Mesendoderm (in vitro differentiated cells): Measurements from ENCODE around the gene GPR180.

ENCODE experiments used
- DNase-seq: peaks from one replicate; pipeline ENCODE4 v3.0.0; 2013
- H2AK5ac ChIP-seq: 2 replicates; pipeline ENCODE4 v1.6.1; 2013; ENCODE audit warnings: low read length, inconsistent platforms
- H2BK120ac ChIP-seq: 2 replicates; pipeline ENCODE4 v1.6.1; 2013; ENCODE audit warnings: low read depth, mild to moderate bottlenecking, low read length, moderate library complexity, mixed read lengths
- H2BK15ac ChIP-seq: replicated peaks from 2 replicates; pipeline ENCODE4 v1.6.1; 2013; ENCODE audit warnings: low read depth, mild to moderate bottlenecking, moderate library complexity
- H2BK5ac ChIP-seq: 2 replicates; pipeline ENCODE4 v1.6.1; 2013; ENCODE audit warnings: low read length, inconsistent platforms
- H3K18ac ChIP-seq: 2 replicates; pipeline ENCODE4 v1.6.1; 2013; ENCODE audit warnings: mild to moderate bottlenecking, low read length, mixed read lengths
- H3K23ac ChIP-seq: one replicate; pipeline ENCODE4 v1.6.1; 2013; ENCODE audit warnings: low read length
- H3K27ac ChIP-seq: 2 replicates; pipeline ENCODE4 v1.5.1; 2013; ENCODE audit warnings: low read depth, mild to moderate bottlenecking, inconsistent platforms, low read length, moderate library complexity
- H3K27me3 ChIP-seq: 2 replicates; pipeline ENCODE4 v1.6.1; 2013; ENCODE audit warnings: low read length, control low read depth, mild to moderate bottlenecking, inconsistent platforms; ENCODE audit not compliant: insufficient read depth, poor library complexity
- H3K36me3 ChIP-seq: 2 replicates; pipeline ENCODE4 v1.6.1; 2013; ENCODE audit warnings: low read length, inconsistent platforms; ENCODE audit not compliant: control insufficient read depth, insufficient read depth
- H3K4ac ChIP-seq: one replicate; pipeline ENCODE4 v1.6.1; 2013; ENCODE audit warnings: low read depth, mild to moderate bottlenecking, low read length, moderate library complexity
- H3K4me1 ChIP-seq: 2 replicates; pipeline ENCODE4 v1.6.1; 2013; ENCODE audit warnings: low read depth, low read length, inconsistent platforms; ENCODE audit not compliant: control insufficient read depth
- H3K4me2 ChIP-seq: 2 replicates; pipeline ENCODE4 v1.6.1; 2013; ENCODE audit warnings: low read length
- H3K4me3 ChIP-seq: 2 replicates; pipeline ENCODE4 v1.5.1; 2013; ENCODE audit warnings: mild to moderate bottlenecking, low read length
- H3K56ac ChIP-seq: one replicate; pipeline ENCODE4 v1.6.1; 2013; ENCODE audit warnings: low read length
- H3K79me1 ChIP-seq: 2 replicates; pipeline ENCODE4 v1.6.1; 2013; ENCODE audit warnings: low read length, inconsistent platforms
- H3K79me2 ChIP-seq: 2 replicates; pipeline ENCODE4 v1.6.1; 2013; ENCODE audit warnings: mild to moderate bottlenecking, low read length; ENCODE audit not compliant: control insufficient read depth, insufficient read depth
- H3K9ac ChIP-seq: 2 replicates; pipeline ENCODE4 v1.6.1; 2013; ENCODE audit warnings: low read length, inconsistent platforms
- H4K5ac ChIP-seq: one replicate; pipeline ENCODE4 v1.6.1; 2013; ENCODE audit warnings: low read length
- H4K8ac ChIP-seq: one replicate; pipeline ENCODE4 v1.6.1; 2013; ENCODE audit warnings: low read depth, mild to moderate bottlenecking, control low read depth, low read length, moderate library complexity
- WGBS: extraction: QIAGEN DNeasy Blood & Tissue Kit; methylation state at CpG from one replicate; pipeline ENCODE4 v1.1.7; 2013; ENCODE audit warnings: low lambda C conversion rate, missing lambda C conversion rate; ENCODE audit not compliant: insufficient coverage; ENCODE audit errors: extremely low coverage; 5-methylcytosine and 5-hydroxymethylcytosine counted together

Gene GPR180

DNA sequence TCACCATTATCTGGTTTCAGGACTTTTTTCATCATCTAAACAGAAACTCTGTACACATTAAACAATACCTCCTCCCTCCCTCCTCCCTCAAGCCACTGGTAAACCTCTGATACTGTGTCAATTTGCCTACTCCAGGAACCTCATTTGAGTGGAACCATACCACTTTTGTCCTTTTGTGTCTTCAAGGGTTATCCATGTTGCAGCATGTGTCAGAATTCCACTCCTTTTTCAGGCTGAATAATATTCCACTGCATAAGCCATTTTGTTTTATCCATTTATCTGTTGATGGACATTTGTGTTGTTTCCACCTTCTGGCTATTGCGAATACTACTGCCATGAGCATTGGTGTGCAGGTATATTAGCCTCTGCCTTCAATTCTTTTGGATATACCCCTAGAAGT, 33.2 kb upstream of the GPR180 start:
- no peaks in the 10 kb centered on the region for H3K36me3 ChIP-seq
- no peak overlapping the region for H4K5ac ChIP-seq
- H3K56ac ChIP-seq = no peak overlapping the region
- no peak overlapping the region for H3K9ac ChIP-seq
- no peak overlapping the region for H2BK15ac ChIP-seq
- no peak overlapping the region for H4K8ac ChIP-seq
- H3K27me3 ChIP-seq = no peaks in the 10 kb centered on the region
- no peak overlapping the region for H3K4me2 ChIP-seq
- H3K18ac ChIP-seq = no peak overlapping the region
- H3K4me3 ChIP-seq = no peak overlapping the region
- no CpG with 5 or more reads among the region's 1 CpG for WGBS
- H3K23ac ChIP-seq = no peak overlapping the region
- no peak overlapping the region for H3K27ac ChIP-seq
- no peaks in the 10 kb centered on the region for H3K4me1 ChIP-seq
- H3K79me2 ChIP-seq = no peaks in the 10 kb centered on the region
- DNase-seq = no peak
- no peak overlapping the region for H3K4ac ChIP-seq
- no peak overlapping the region for H2BK5ac ChIP-seq
- H3K79me1 ChIP-seq = no peaks in the 10 kb centered on the region
- H2BK120ac ChIP-seq = no peak overlapping the region
- no peak overlapping the region for H2AK5ac ChIP-seq

DNA sequence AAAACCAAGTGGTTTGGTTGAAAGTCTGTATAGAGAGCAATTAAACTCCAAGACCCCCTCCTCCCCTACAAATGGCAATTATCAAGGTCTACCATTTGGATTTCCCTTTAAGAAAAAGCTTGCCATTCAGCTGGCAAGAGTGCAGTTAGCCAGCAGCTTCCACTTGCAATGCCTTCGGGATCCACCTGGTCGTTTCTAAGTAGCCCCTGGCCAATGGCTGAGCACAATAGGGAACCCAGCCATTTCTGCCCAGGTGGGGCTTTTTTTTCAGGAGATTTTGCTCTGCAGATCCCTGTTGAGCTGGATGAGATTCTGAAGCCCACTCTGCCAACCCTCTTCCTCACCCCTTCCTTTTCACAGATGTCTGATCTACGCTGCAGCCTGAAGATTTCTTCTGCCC, 32.0 kb upstream of the GPR180 start:
- DNase-seq = no peak
- Histone ChIP-seq H3K4me1 (no peaks in the 10 kb centered on the region), H4K5ac (no peak overlapping the region), H2AK5ac (no peak overlapping the region), H3K4me3 (no peak overlapping the region), H2BK15ac (no peak overlapping the region), H3K79me2 (no peaks in the 10 kb centered on the region), H3K56ac (no peak overlapping the region), H3K27me3 (no peaks in the 10 kb centered on the region), H3K18ac (no peak overlapping the region), H3K27ac (no peak overlapping the region), H3K23ac (no peak overlapping the region), H3K79me1 (no peaks in the 10 kb centered on the region), H2BK5ac (no peak overlapping the region), H2BK120ac (no peak overlapping the region), H4K8ac (no peak overlapping the region), H3K9ac (no peak overlapping the region), H3K4ac (no peak overlapping the region), H3K4me2 (no peak overlapping the region), H3K36me3 (no peaks in the 10 kb centered on the region)
- no CpG with 5 or more reads among the region's 3 CpGs for WGBS

DNA sequence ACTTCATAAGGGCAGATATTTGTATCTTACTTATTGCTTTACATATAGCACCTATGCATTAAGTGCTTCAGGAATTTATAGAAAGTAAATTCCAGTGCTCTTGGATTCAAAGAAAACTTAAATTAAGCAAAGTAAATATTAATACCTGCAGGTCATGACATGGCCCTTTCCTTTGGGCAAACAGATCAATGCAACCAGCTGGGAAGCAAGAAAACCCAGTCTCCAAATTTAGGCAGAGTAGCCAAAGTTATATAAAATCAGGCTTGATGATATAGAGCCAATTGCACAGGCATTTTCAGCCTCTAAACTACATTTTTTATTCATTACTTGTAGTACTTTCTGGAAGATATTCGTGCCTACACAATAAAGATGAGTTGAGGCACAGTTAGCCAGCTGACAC, 22.6 kb upstream of the GPR180 start:
- Histone ChIP-seq H3K79me1 (no peaks in the 10 kb centered on the region), H3K4me3 (no peak overlapping the region), H2AK5ac (no peak overlapping the region), H3K18ac (no peak overlapping the region), H4K8ac (no peak overlapping the region), H3K56ac (no peak overlapping the region), H2BK5ac (no peak overlapping the region), H2BK120ac (no peak overlapping the region), H3K23ac (no peak overlapping the region), H3K4me1 (no peaks in the 10 kb centered on the region), H3K36me3 (peaks cover 2% of the 10 kb centered on the region), H3K4ac (no peak overlapping the region), H3K9ac (no peak overlapping the region), H3K79me2 (no peaks in the 10 kb centered on the region), H3K4me2 (no peak overlapping the region), H2BK15ac (no peak overlapping the region), H3K27ac (no peak overlapping the region), H4K5ac (no peak overlapping the region), H3K27me3 (no peaks in the 10 kb centered on the region)
- WGBS = no CpG with 5 or more reads among the region's 1 CpG
- no peak for DNase-seq

DNA sequence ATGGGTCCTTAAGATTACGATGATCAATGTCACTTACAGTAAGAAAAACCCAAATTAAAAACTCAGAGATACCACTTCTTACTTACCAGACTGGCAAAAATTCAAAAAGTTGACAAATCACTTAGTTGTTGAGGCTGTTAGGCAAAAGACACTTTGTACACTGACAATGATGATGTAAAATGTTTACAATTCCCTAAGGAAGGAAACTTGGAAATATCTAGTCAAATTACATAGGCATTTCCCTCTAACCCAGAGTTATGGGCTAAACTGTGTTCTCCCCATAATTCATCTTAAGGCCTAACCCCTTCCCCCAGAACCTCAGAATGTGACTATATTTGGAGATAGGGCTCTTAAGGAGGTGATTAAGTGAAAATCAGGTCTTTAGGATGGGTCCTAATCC, 17.7 kb upstream of the GPR180 start:
- H3K9ac ChIP-seq = no peak overlapping the region

DNA sequence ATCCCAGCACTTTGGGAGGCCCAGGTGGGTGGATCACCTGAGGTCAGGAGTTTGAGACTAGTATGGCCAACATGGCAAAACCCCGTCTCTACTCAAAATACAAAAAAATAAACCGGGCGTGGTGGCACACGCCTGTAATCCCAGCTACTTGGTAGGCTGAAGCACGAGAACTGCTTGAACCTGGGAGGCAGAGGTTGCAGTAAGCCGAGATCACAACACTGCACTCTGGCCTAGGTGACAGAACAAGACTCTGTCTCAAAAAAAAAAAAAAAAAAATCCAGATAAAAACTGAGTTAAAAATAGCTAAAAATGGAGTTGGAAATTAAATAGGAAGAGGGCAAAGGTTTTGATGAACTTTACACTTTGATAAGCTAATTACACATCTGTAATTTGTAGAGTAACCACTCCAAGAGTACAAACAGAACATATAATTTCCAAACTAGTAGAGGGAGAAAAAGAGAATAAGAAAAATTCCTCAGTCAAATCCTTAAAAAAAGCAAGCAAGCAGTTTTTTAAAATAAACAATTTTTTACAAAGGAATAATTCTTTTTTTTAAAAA, 16.0 kb upstream of the GPR180 start:
- no peak overlapping the region for H3K23ac ChIP-seq
- H4K8ac ChIP-seq = no peak overlapping the region
- H2AK5ac ChIP-seq = no peak overlapping the region
- H2BK120ac ChIP-seq = no peak overlapping the region
- no peak overlapping the region for H3K4me2 ChIP-seq
- no peak overlapping the region for H3K18ac ChIP-seq
- H3K79me2 ChIP-seq = no peaks in the 10 kb centered on the region
- no peak overlapping the region for H4K5ac ChIP-seq
- H3K9ac ChIP-seq = no peak overlapping the region
- H3K36me3 ChIP-seq = peaks cover 2% of the 10 kb centered on the region
- no peak overlapping the region for H2BK5ac ChIP-seq
- DNase-seq = no peak
- no peaks in the 10 kb centered on the region for H3K4me1 ChIP-seq
- no peaks in the 10 kb centered on the region for H3K27me3 ChIP-seq
- H2BK15ac ChIP-seq = no peak overlapping the region
- no peak overlapping the region for H3K27ac ChIP-seq
- no CpG with 5 or more reads among the region's 6 CpGs for WGBS
- no peak overlapping the region for H3K4ac ChIP-seq
- no peaks in the 10 kb centered on the region for H3K79me1 ChIP-seq
- no peak overlapping the region for H3K4me3 ChIP-seq
- no peak overlapping the region for H3K56ac ChIP-seq

More for the DNA sequence above, 17.7 kb upstream of the GPR180 start:
- Histone ChIP-seq H3K56ac (no peak overlapping the region), H4K5ac (no peak overlapping the region), H4K8ac (no peak overlapping the region), H3K79me2 (no peaks in the 10 kb centered on the region), H3K4me3 (no peak overlapping the region), H3K4me2 (no peak overlapping the region), H2BK5ac (no peak overlapping the region), H3K27me3 (no peaks in the 10 kb centered on the region), H3K23ac (no peak overlapping the region), H3K4ac (no peak overlapping the region), H3K79me1 (no peaks in the 10 kb centered on the region), H3K18ac (no peak overlapping the region), H3K4me1 (no peaks in the 10 kb centered on the region), H3K27ac (no peak overlapping the region), H2BK120ac (no peak overlapping the region), H2AK5ac (no peak overlapping the region), H2BK15ac (no peak overlapping the region), H3K36me3 (peaks cover 2% of the 10 kb centered on the region)
- WGBS = no CpG with 5 or more reads among the region's 1 CpG
- no peak for DNase-seq

DNA sequence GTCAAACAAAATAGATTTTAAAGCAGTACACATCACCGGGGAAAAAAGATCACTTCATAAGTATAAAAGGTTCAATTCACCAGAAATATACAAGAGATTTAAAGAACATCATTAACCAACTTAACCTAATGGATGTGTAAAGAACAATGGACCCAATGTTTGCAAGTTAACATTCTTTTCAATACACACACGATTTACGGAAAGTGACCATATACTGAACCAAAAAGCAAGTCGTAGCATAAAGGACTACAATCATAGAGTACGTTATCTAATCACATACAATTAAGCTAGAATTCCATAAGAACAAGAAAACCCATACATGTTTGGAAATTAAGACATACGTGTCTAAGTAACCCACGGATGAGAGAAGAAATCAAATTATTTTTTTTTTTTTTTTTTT, 15.3 kb upstream of the GPR180 start:
- Histone ChIP-seq H3K27ac (no peak overlapping the region), H2BK5ac (no peak overlapping the region), H4K8ac (no peak overlapping the region), H3K36me3 (peaks cover under 1% of the 10 kb centered on the region), H3K9ac (no peak overlapping the region), H3K4ac (no peak overlapping the region), H3K56ac (no peak overlapping the region), H3K79me1 (no peaks in the 10 kb centered on the region), H3K4me1 (no peaks in the 10 kb centered on the region), H2AK5ac (no peak overlapping the region), H3K4me3 (no peak overlapping the region), H2BK120ac (no peak overlapping the region), H3K18ac (no peak overlapping the region), H4K5ac (no peak overlapping the region), H3K27me3 (no peaks in the 10 kb centered on the region), H2BK15ac (no peak overlapping the region), H3K4me2 (no peak overlapping the region), H3K79me2 (no peaks in the 10 kb centered on the region), H3K23ac (no peak overlapping the region)
- WGBS = no CpG with 5 or more reads among the region's 7 CpGs
- no peak for DNase-seq
